C4-2B (cell line): ENCODE data around the gene GRK3.
"Not testable (repeated sequence)": the region's sequence is repeated elsewhere in the genome, so short reads cannot be mapped to it uniquely, and the experiment has no call there.

Source experiments
- ZFX ChIP-seq: fragments of 450-650 bp; IDR thresholded peaks from 2 replicates; pipeline ENCODE4 v1.6.1; 2017
- TF ChIP-seq, protein P1 (sequence below): fragments of 450-650 bp; conservative IDR thresholded peaks from 2 replicates; pipeline ENCODE4 v1.5.1; 2017; ENCODE audit warnings: mild to moderate bottlenecking

- TF ChIP-seq, protein P1, sequence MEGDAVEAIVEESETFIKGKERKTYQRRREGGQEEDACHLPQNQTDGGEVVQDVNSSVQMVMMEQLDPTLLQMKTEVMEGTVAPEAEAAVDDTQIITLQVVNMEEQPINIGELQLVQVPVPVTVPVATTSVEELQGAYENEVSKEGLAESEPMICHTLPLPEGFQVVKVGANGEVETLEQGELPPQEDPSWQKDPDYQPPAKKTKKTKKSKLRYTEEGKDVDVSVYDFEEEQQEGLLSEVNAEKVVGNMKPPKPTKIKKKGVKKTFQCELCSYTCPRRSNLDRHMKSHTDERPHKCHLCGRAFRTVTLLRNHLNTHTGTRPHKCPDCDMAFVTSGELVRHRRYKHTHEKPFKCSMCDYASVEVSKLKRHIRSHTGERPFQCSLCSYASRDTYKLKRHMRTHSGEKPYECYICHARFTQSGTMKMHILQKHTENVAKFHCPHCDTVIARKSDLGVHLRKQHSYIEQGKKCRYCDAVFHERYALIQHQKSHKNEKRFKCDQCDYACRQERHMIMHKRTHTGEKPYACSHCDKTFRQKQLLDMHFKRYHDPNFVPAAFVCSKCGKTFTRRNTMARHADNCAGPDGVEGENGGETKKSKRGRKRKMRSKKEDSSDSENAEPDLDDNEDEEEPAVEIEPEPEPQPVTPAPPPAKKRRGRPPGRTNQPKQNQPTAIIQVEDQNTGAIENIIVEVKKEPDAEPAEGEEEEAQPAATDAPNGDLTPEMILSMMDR, result not testable (repeated sequence)
- not testable (repeated sequence) for TF ChIP-seq ZFX
Measured at GRCh38 chr22:25529541-25530137, 34.8 kb upstream of the GRK3 start.
